Neutrophil (primary cell): ENCODE measurements around the gene CLEC2B.

Source experiments
- H3K27ac ChIP-seq: fragments of 200-600 bp; sonication (generic); 2 replicates; pipeline ENCODE4 v1.5.1; 2016; ENCODE audit warnings: mild to moderate bottlenecking, moderate library complexity
- H3K27me3 ChIP-seq: fragments of 200-600 bp; sonication (generic); 2 replicates; pipeline ENCODE4 v1.6.0; 2016; ENCODE audit warnings: mild to moderate bottlenecking
- H3K36me3 ChIP-seq: fragments of 200-600 bp; sonication (generic); 2 replicates; pipeline ENCODE4 v1.5.1; 2017
- H3K4me1 ChIP-seq, 2 experiments: fragments of 200-600 bp in 1 of 2; sonication (generic) in 1 of 2; 1 replicate in 1 of 2; 2 replicates in 1 of 2; pipeline versions ENCODE4 v1.5.1 to v1.6.1; 2013 to 2016; ENCODE audit warnings: low read depth in 1 of 2, low read length in 1 of 2, mild to moderate bottlenecking in 1 of 2, moderate library complexity in 1 of 2; ENCODE audit not compliant: control insufficient read depth in 1 of 2, insufficient read depth in 1 of 2
- H3K4me3 ChIP-seq, 2 experiments: fragments of 200-600 bp in 1 of 2; sonication (generic) in 1 of 2; 1 replicate in 1 of 2; 2 replicates in 1 of 2; pipeline ENCODE4 v1.5.1; 2013 to 2016; ENCODE audit warnings: low read depth in 1 of 2, low read length in 1 of 2, mild to moderate bottlenecking in 1 of 2, moderate library complexity in 1 of 2
- H3K9me3 ChIP-seq: fragments of 200-600 bp; sonication (generic); 2 replicates; pipeline ENCODE4 v1.5.1; 2016
- TF ChIP-seq, protein P1 (sequence below): fragments of 200-600 bp; sonication (generic); IDR thresholded peaks from 2 replicates; pipeline ENCODE4 v1.5.1; 2016; ENCODE audit warnings: antibody characterized with exemption

Gene CLEC2B

DNA sequence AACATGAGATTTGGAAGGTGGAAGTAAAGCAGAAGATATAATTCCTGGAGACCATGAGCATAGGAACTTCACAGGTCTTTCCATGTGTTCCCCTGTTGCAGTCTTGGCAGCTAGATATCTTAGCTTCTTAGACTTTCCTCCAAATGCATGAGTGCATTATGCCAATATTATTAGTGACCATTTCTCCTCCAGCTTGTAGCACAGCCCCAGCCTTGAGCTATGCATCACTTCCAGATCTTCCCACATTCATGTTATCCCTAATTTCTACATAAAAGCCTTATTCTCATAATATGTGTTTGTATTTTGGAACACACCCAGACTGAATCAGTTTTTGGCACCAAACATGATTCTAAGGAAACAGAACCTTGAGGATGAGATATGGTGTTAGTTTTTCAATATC lies 11.0 kb downstream of the CLEC2B start:
- Histone ChIP-seq H3K27ac (no peak overlapping the region), H3K9me3 (no peaks in the 10 kb centered on the region), H3K4me1 (peaks cover 10 to 17% of the 10 kb centered on the region in 2 experiments), H3K4me3 (no peak overlapping the region), H3K27me3 (no peaks in the 10 kb centered on the region), H3K36me3 (peaks cover 25% of the 10 kb centered on the region)
- TF ChIP-seq, protein P1, sequence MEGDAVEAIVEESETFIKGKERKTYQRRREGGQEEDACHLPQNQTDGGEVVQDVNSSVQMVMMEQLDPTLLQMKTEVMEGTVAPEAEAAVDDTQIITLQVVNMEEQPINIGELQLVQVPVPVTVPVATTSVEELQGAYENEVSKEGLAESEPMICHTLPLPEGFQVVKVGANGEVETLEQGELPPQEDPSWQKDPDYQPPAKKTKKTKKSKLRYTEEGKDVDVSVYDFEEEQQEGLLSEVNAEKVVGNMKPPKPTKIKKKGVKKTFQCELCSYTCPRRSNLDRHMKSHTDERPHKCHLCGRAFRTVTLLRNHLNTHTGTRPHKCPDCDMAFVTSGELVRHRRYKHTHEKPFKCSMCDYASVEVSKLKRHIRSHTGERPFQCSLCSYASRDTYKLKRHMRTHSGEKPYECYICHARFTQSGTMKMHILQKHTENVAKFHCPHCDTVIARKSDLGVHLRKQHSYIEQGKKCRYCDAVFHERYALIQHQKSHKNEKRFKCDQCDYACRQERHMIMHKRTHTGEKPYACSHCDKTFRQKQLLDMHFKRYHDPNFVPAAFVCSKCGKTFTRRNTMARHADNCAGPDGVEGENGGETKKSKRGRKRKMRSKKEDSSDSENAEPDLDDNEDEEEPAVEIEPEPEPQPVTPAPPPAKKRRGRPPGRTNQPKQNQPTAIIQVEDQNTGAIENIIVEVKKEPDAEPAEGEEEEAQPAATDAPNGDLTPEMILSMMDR: no peak

DNA sequence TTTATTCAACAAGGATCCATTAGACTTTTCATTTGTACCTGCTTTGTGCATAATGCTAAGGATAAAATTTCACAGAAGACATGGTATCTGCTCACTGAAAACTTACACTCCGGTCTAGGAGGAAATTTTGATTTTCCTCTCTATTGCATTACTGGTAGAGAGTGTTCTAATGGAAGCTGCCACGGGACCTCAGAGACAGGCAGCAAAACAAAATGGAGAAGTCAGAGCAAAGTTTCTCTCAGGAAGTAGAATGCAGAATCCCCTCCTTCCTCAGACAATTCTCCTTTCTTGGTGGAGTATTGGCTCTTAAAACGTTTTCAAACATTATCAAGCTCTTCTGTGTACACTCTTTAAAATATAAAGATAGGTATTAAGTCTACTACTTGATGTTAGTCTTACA lies 12.3 kb downstream of the CLEC2B start:
- Histone ChIP-seq H3K4me1 (peaks cover 10 to 17% of the 10 kb centered on the region in 2 experiments), H3K27me3 (no peaks in the 10 kb centered on the region), H3K27ac (peak overlapping the region; percentile 32), H3K9me3 (no peaks in the 10 kb centered on the region), H3K4me3 (no peak overlapping the region), H3K36me3 (peaks cover 38% of the 10 kb centered on the region)
- TF ChIP-seq, protein P1: no peak

DNA sequence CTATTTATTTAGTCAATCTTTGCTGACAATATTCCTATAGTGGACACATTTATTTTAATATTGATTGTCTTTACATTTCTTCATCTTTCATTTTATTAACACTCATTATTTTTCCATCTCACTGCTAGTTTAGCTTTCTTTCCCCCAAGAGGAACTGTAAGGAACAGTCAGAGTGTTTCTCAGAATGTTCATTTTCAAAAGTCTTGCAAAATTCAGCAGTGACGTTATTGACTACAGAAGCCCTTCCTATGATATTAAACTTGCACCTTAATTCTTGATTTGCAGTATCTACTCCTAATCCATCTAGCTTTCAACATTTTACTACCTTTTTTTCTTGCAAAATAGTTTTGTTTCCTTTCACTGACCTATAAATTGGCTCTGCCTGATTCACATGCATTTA lies 13.0 kb downstream of the CLEC2B start:
- TF ChIP-seq, protein P1: no peak
- Histone ChIP-seq H3K9me3 (no peaks in the 10 kb centered on the region), H3K27ac (peak overlapping the region; percentile 32), H3K36me3 (peaks cover 34% of the 10 kb centered on the region), H3K4me1 (peaks cover 10 to 17% of the 10 kb centered on the region in 2 experiments), H3K27me3 (no peaks in the 10 kb centered on the region), H3K4me3 (no peak overlapping the region)

DNA sequence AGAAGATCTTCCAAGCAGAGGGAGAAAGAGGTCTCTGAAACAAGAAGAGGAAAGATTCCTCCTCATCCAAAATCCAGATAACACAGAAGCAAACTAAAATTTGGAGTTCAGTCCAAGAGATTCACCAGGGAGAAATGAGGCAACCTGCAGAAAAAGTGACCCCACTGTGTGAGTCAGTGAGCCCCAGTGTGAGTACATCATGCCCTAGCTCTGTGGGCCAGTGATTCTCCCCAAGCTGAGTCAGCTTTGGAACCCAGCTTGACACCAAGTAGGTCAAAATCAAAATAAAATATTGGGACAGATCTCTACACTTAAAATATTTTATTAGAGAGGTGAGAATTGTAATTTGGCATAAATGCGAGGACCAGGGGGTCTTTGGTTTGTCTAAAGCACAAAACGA lies 17.2 kb downstream of the CLEC2B start:
- peaks cover 34% of the 10 kb centered on the region for H3K36me3 ChIP-seq

GRCh38 chr12:9851050-9851449 lies 18.1 kb downstream of the CLEC2B start:
- Histone ChIP-seq H3K36me3 (peaks cover 34% of the 10 kb centered on the region), H3K27ac (no peak overlapping the region), H3K4me3 (no peak overlapping the region), H3K9me3 (no peaks in the 10 kb centered on the region), H3K27me3 (no peaks in the 10 kb centered on the region), H3K4me1 (peaks cover 1 to 2% of the 10 kb centered on the region in 2 experiments)
- TF ChIP-seq, protein P1: no peak

More for the DNA sequence above, 17.2 kb downstream of the CLEC2B start:
- TF ChIP-seq, protein P1: no peak
- no peak overlapping the region for H3K27ac ChIP-seq
- H3K4me3 ChIP-seq: no peak overlapping the region
- H3K9me3 ChIP-seq: no peaks in the 10 kb centered on the region
- H3K4me1 ChIP-seq: peaks cover 10 to 11% of the 10 kb centered on the region in 2 experiments
- no peaks in the 10 kb centered on the region for H3K27me3 ChIP-seq

DNA sequence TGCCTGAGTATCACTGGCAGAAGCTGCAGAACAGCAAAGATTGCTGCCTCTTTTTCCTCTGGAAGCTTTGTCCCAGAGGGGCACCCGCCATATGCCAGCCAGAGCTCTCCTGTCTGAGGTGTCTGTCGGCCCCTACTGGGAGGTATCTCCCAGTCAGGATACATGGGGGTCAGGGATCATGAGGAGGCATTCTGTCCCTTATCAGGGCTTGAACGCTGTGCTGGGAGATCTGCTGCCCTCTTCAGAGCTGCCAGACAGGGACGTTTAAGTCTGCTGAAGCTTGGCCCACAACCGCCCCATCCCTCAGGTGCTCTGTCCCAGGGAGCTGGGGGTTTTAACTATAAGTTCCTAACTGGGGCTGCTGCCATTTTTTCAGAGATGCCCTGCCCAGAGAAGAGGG lies 20.3 kb downstream of the CLEC2B start:
- TF ChIP-seq, protein P1: no peak
- no peaks in the 10 kb centered on the region for H3K27me3 ChIP-seq
- H3K27ac ChIP-seq: no peak overlapping the region
- H3K36me3 ChIP-seq: peaks cover 21% of the 10 kb centered on the region
- no peaks in the 10 kb centered on the region for H3K9me3 ChIP-seq
- H3K4me1 ChIP-seq: no peaks in the 10 kb centered on the region
- no peak overlapping the region for H3K4me3 ChIP-seq
